Panc1 (cell line): ENCODE measurements around the gene TC2N. TPM values are rescaled to one million over a fixed set of nuclear protein-coding genes. Genes with fewer than 3 reads are reported as not detected.

ENCODE experiments used
- ATAC-seq: fragments of 200-7000 bp; cut with Tn5 transposase; 2 replicates; pipeline ENCODE4 v1.9.1; 2020; ENCODE audit warnings: mild to moderate bottlenecking, moderate library complexity
- BruUV-seq: library from RNA; stranded (reverse); fragments of 400-500 nt; replicated peaks from 2 replicates; lab custom pipeline; 2021; lab: Mats Ljungman, UMichigan
- CTCF ChIA-PET: fragments of 300-600 bp; sonication (Branson Sonifier 250); formaldehyde crosslinking; loops from one replicate; lab custom pipeline; 2022; ENCODE audit warnings: antibody characterized with exemption; lab: Charles Lee
- POLR2A ChIA-PET: fragments of 300-600 bp; sonication (Branson Sonifier 250); formaldehyde crosslinking; loops from one replicate; lab custom pipeline; 2022; ENCODE audit warnings: antibody characterized with exemption; lab: Charles Lee
- DNase-seq: peaks from one replicate; pipeline ENCODE4 v3.0.0-alpha.2; 2010; ENCODE audit warnings: low read depth, low spot score
- H3K27ac ChIP-seq: 2 replicates; pipeline ENCODE4 v1.5.1; 2011; ENCODE audit warnings: mild to moderate bottlenecking, low read length, inconsistent platforms
- H3K27me3 ChIP-seq: fragments of 200-500 bp; sonication (Bioruptor generic); 2 replicates; pipeline ENCODE4 v1.6.0; 2014; ENCODE audit warnings: low read length, inconsistent platforms; ENCODE audit not compliant: control insufficient read depth, insufficient read depth
- H3K36me3 ChIP-seq: fragments of 200-500 bp; sonication (Bioruptor generic); 2 replicates; pipeline ENCODE4 v1.5.1; 2014; ENCODE audit warnings: inconsistent platforms, mild to moderate bottlenecking, low read length, moderate library complexity; ENCODE audit not compliant: control insufficient read depth, insufficient read depth
- H3K4me1 ChIP-seq: 2 replicates; pipeline ENCODE4 v1.5.1; 2011; ENCODE audit warnings: inconsistent platforms, mild to moderate bottlenecking, low read length, moderate library complexity; ENCODE audit not compliant: control insufficient read depth, insufficient read depth
- H3K4me3 ChIP-seq, 2 experiments: 2 replicates each; pipeline ENCODE4 v1.5.1; 2011 to 2012; ENCODE audit warnings: low read depth in 2 of 2, low read length in 2 of 2, mild to moderate bottlenecking in 2 of 2, inconsistent platforms in 1 of 2, moderate library complexity in 1 of 2
- H3K9me3 ChIP-seq: fragments of 200-500 bp; sonication (Bioruptor generic); 2 replicates; pipeline ENCODE4 v1.5.1; 2014; ENCODE audit warnings: low read depth, mild to moderate bottlenecking, inconsistent platforms, low read length, moderate library complexity; ENCODE audit not compliant: control insufficient read depth, insufficient read depth
- CTCF ChIP-seq: fragments of 450-650 bp; IDR thresholded peaks from 2 replicates; pipeline ENCODE4 v1.5.1; 2017; ENCODE audit warnings: mild to moderate bottlenecking
- POLR2AphosphoS5 ChIP-seq: IDR thresholded peaks from 2 replicates; pipeline ENCODE4 v1.6.1; 2012; ENCODE audit warnings: mild to moderate bottlenecking, low read depth, low read length, moderate library complexity
- REST ChIP-seq, 2 experiments: IDR thresholded peaks; 2 replicates each; pipeline ENCODE4 v1.6.1; 2011 to 2012; ENCODE audit warnings: low read depth in 2 of 2, control low read depth in 1 of 2, low read length in 1 of 2, mild to moderate bottlenecking in 1 of 2, moderate library complexity in 1 of 2; ENCODE audit not compliant: insufficient read depth in 1 of 2
- SIN3A ChIP-seq: IDR thresholded peaks from 2 replicates; pipeline ENCODE4 v1.6.1; 2012; ENCODE audit warnings: low read depth, mild to moderate bottlenecking, low read length, moderate library complexity, borderline replicate concordance; ENCODE audit not compliant: insufficient read depth
- TCF7L2 ChIP-seq: IDR thresholded peaks from 2 replicates; pipeline ENCODE4 v1.6.1; 2011; ENCODE audit warnings: mild to moderate bottlenecking, low read depth, low read length, inconsistent platforms
- in situ Hi-C: cut with HindIII; loops from 2 replicates; pipeline ENCODE4 v1.10.0; 2016; ENCODE audit warnings: low sequenced_read_pairs, low pct_unique_long_range_greater_than_20kb
- intact Hi-C: fragments of 100-400 bp; cut with micrococcal nuclease; formaldehyde crosslinking; loops from one replicate; pipeline ENCODE4 v1.10.0; 2022; ENCODE audit not compliant: unreplicated experiment
- total RNA-seq: library from RNA; stranded (reverse); gene quantifications from one replicate; pipeline ENCODE4 v1.2.1, GENCODE V29; 2021; ENCODE audit not compliant: unreplicated experiment

The TC2N gene
- total RNA-seq, 1 experiment from 2014 or later: 0.49 TPM

GRCh38 chr14:91841065-91841464 lies 26.3 kb downstream of the TC2N start:
- DNase-seq: no peak
- POLR2A ChIA-PET: no interaction called here
- no peak for ATAC-seq
- Histone ChIP-seq H3K27me3 (peaks cover 5% of the 10 kb centered on the region; the same call in 1 of the 2 replicates), H3K4me1 (peaks cover 3% of the 10 kb centered on the region; the same call in 1 of the 2 replicates), H3K4me3 (no peak overlapping the region), H3K27ac (no peak overlapping the region), H3K36me3 (no peaks in the 10 kb centered on the region), H3K9me3 (no peaks in the 10 kb centered on the region)
- CTCF ChIA-PET: no interaction called here
- intact Hi-C loops (no loop called here), in situ Hi-C loops (no loop called here)
- TF ChIP-seq CTCF (no peak), POLR2AphosphoS5 (no peak), TCF7L2 (no peak), REST (IDR thresholded peaks at IDR 0.05; ENCODE audit: insufficient read depth in 1 of 2, low read depth in 2 of 2, low read length in 1 of 2) (no peak)
- no TSS peak for BruUV-seq

- Histone ChIP-seq H3K27me3 (peaks cover 13% of the 10 kb centered on the region), H3K9me3 (no peaks in the 10 kb centered on the region), H3K27ac (no peak overlapping the region), H3K4me1 (peaks cover 3% of the 10 kb centered on the region; the same call in 1 of the 2 replicates), H3K4me3 (no peak overlapping the region), H3K36me3 (peaks cover 2% of the 10 kb centered on the region; the same call in 1 of the 2 replicates)
- DNase-seq: no peak
- POLR2A ChIA-PET: no interaction called here
- in situ Hi-C loops: no loop called here
- intact Hi-C loops: no loop called here
- no peak for ATAC-seq
- CTCF ChIA-PET: no interaction called here
- no TSS peak for BruUV-seq
- no peak for TF ChIP-seq SIN3A
- no peak for TF ChIP-seq TCF7L2
- no peak for TF ChIP-seq POLR2AphosphoS5
- TF ChIP-seq CTCF: no peak
- no peak for TF ChIP-seq REST (IDR thresholded peaks at IDR 0.05; ENCODE audit: insufficient read depth in 1 of 2, low read depth in 2 of 2, low read length in 1 of 2)
Measured at GRCh38 chr14:91839749-91840148, 27.6 kb downstream of the TC2N start.
